Activated CD4-positive, alpha-beta T cell treated with anti-CD3 and anti-CD28 coated beads, Interleukin-2, Interleukin-6, amounts not matched to agents 100 ng/mL and 50 ng/mL, durations not matched to agents 16 hours and 8 hours (primary cell): ENCODE data around the gene CD1D.
A peak's percentile ranks its signal among the peaks of the same experiment; 100 is the strongest.
"Not testable (repeated sequence)": the region's sequence is repeated elsewhere in the genome, so short reads cannot be mapped to it uniquely, and the experiment has no call there.

Experiments used
- DNase-seq: peaks from one replicate; pipeline ENCODE4 v3.0.0-alpha.2; 2020

CD1D gene

GRCh38 chr1:158176849-158177699 lies 3.6 kb upstream of the CD1D start:
- not testable (repeated sequence) for DNase-seq

- DNase-seq = peak; percentile 32
Measured at GRCh38 chr1:158177700-158178450, 2.8 kb upstream of the CD1D start.

- no peak for DNase-seq
Measured at GRCh38 chr1:158179301-158180041, 1.2 kb upstream of the CD1D start.

GRCh38 chr1:158181577-158181922 lies 855 bp downstream of the CD1D start:
- DNase-seq = no peak

GRCh38 chr1:158185770-158186169 lies 5.1 kb downstream of the CD1D start:
- no peak for DNase-seq

- no peak for DNase-seq
Measured at GRCh38 chr1:158186180-158186579, 5.5 kb downstream of the CD1D start.

GRCh38 chr1:158188611-158189010 lies 7.9 kb downstream of the CD1D start:
- no peak for DNase-seq

GRCh38 chr1:158189624-158190023 lies 8.9 kb downstream of the CD1D start:
- no peak for DNase-seq

- DNase-seq = no peak
Measured at GRCh38 chr1:158191299-158191698, 10.6 kb downstream of the CD1D start.

GRCh38 chr1:158196461-158196860 lies 15.8 kb downstream of the CD1D start:
- no peak for DNase-seq

- DNase-seq = no peak
Measured at GRCh38 chr1:158199849-158200248, 19.2 kb downstream of the CD1D start.

GRCh38 chr1:158200527-158200926 lies 19.8 kb downstream of the CD1D start:
- DNase-seq = no peak

GRCh38 chr1:158203693-158204457 lies 23.2 kb downstream of the CD1D start:
- DNase-seq = peak; percentile 54

- DNase-seq = no peak
Measured at GRCh38 chr1:158204458-158204827, 23.7 kb downstream of the CD1D start.

- DNase-seq = no peak
Measured at GRCh38 chr1:158208586-158209116, 28.0 kb downstream of the CD1D start.

- no peak for DNase-seq
Measured at GRCh38 chr1:158212320-158212719, 31.6 kb downstream of the CD1D start.

- DNase-seq = not testable (repeated sequence)
Measured at GRCh38 chr1:158223445-158223844, 42.8 kb downstream of the CD1D start.

- DNase-seq = no peak
Measured at GRCh38 chr1:158227904-158228623, 47.4 kb downstream of the CD1D start.
